GM19238 (cell line): ENCODE results near the gene CYBA.
"Not testable (repeated sequence)": the region's sequence is repeated elsewhere in the genome, so short reads cannot be mapped to it uniquely, and the experiment has no call there.

ENCODE experiments used
- DNase-seq: peaks from one replicate; pipeline ENCODE4 v3.0.0; 2011; ENCODE audit warnings: low spot score; ENCODE audit not compliant: insufficient read length

Gene CYBA

GRCh38 chr16:88686439-88687253, 35.8 kb upstream of the CYBA start, which contains the start of gene SNAI3:
SNAI3 (minus strand) TSS chr16:88686507; CDS start chr16:88686406, 101 bp downstream.
- DNase-seq: peak; percentile 95

DNA sequence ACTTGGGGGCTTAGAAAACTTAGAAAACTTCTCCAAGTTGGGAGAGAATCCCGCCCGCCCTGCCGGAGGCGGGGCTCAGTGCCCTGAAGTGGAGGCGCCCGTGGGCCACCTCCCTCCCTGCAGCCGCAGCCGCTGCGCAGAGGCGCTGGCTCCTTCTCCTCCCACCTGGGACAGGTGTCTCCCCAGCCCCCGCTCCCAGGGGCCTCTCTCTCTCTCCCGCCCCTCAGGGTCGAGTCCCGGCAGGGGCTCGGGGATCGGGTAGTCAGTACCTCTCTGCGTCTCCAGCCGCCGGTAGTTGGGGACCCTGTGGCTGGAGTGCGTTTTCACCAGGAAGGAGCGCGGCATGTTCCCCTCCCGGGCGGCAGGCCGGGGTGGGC, 35.2 kb upstream of the CYBA start:
- DNase-seq: no peak

DNA sequence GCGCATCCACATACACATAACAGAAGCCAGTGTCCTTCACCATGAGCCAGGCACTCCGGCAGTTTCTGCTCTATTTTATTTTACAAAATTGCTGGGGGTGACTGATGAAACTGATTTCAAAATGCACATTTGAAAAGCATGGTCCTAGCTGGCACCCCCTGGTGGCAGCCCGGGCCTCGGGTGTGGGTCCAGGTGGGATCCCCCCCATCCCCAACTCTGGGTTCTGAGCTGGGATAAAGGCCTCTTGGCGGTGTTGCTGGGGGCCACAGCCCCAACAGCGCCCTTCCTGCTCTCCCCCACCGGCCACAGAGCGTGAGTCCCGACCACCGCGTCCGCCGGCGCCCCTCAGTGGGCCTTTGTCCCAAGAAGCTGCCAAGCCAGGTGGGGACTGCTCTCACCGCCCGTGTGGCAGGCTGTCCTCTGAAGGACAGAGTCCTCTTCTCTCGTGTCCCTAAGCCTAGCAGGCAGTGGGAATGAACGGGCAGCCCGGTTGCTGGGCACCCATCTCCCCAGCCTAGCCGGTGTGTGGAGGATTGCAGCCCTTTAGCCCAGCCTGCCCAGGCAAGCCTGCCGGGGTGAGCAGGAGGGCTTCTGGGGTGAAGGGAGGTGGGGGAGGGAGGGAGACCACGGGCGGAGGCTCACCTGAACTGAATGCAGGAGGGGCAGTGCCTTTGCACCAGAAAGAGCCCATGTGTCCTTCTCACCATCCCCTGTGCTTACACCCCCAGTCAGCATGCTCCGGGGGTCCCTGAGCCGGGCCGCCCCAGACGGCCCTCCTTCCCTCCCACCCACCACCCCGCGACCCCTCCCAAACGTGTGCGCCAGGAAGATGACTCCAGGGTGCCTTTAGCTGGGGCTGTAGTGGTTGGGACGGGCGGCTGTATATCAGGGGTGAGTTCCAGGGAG, 34.6 kb upstream of the CYBA start:
- DNase-seq: no peak

DNA sequence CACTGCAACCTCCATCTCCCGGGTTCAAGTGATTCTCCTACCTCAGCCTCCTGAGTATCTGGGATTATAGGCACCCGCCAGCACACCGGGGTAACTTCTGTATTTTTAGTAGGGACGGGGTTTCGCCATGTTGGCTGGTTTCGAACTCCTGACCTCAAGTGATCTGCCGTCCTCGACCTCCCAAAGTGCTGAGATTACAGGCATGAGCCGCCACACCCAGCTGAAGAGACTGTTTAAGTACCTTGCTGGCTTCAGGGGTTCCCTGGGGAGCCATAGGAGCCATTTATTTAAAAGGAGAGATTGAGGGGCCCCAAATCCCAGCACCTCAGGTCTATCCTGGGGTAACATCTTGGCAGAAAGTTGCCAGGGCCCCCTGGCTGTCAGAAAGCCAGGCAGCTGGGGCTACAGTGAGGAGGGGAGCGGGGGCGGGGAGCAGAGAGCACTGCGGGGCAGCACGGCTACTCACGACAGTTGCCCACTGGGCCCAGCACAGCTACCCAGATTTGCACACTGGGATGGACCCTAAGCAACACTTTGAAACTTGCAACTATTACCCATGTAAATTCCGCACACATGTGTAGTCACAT, 33.8 kb upstream of the CYBA start:
- DNase-seq: no peak

DNA sequence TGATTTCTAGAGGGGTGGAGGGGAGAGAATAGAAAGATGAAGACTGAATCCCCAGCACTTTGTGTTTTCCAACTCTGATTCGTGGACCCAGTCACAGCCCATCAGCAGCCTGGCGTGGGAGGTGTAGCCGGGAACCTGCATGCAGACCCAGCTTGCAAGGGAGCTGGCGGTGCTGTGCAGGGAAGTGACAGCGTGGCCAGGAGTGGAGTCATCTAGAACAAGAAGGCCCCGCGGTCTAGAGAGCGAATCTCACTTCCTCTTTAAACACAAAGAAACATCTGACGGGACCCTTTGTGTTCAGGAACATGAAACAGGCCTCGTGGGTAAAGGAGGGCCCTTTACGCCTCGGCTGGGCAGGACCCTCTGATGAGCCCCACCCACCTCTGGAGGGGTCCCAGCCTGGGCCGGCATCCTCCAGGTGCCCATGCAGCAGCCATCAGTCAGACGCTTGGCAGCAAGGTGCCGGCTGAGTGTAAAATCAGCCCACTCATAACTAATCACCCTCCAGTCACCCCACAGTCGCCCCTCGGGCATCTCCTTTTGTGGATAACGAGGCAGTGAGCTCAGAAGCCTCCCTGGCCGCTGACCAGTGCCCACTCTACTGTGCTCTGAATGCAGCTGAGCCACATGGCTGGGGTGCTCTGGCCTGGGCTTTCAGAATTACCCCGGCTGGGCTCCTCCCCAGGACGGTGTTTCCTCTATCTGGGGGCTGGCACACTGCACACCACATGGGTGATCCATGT, 31.0 kb upstream of the CYBA start:
- peak; percentile 91 for DNase-seq

- DNase-seq: no peak
These were observed 30.3 kb upstream of the CYBA start for GRCh38 chr16:88681084-88681680.

GRCh38 chr16:88680554-88681083, 29.8 kb upstream of the CYBA start:
- DNase-seq: no peak

- DNase-seq: no peak
These were observed 27.5 kb upstream of the CYBA start for GRCh38 chr16:88678224-88678979.

DNA sequence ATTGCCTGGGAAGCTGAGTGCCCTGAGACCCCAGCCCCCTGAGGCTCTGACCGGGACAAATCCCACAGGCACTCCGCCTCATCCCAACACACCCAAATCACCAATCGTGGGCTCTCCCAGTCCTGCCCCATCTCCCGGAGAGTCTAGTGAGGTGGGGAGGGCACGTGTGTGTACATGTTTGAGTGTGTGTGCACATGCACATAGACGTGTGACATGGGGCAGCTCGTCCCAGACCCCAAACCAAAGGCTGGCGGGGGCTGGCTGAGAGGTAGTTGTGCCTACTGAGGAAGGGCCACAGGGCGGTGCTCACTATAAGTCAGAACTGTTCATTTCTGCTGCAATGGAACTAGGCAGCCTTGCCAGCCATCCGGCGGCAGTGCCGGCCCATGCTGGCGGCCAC, 26.9 kb upstream of the CYBA start:
- DNase-seq: no peak

DNA sequence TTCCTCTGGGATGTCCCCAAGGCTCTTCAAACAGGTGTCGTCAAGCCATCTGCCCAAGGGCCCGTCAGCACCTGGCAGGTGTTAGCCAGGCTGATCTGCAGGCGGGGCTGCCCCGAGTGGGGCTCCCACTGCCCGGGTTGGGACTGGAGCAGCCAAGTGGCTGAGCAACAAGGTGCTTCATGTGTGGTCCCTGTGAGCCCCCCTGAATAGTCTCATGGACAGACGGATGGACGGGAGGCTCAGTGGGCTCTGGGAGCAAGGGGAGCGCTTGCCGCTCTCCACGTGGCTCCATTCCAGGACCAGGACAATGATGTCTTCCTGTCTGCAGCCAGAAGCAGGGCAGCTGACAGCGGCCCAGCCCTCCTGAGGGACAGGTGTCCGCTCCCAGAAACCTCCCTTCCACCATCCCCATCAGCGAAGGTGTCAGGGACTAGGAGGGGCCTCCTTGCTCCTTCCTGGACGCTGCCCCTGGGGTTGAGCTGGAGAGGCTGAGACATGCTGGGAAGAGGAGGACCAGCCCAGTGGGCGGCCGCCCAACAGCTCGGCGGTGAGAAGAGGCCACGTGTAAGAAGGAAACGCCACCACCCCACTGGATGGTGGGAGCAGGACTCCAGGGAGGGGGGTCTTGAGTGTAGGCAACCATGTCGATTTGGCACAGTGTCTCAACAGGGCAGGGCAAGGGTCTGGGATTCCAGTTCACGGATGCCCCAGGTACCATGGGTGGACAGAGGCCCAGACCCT, 25.8 kb upstream of the CYBA start:
- DNase-seq: no peak

DNA sequence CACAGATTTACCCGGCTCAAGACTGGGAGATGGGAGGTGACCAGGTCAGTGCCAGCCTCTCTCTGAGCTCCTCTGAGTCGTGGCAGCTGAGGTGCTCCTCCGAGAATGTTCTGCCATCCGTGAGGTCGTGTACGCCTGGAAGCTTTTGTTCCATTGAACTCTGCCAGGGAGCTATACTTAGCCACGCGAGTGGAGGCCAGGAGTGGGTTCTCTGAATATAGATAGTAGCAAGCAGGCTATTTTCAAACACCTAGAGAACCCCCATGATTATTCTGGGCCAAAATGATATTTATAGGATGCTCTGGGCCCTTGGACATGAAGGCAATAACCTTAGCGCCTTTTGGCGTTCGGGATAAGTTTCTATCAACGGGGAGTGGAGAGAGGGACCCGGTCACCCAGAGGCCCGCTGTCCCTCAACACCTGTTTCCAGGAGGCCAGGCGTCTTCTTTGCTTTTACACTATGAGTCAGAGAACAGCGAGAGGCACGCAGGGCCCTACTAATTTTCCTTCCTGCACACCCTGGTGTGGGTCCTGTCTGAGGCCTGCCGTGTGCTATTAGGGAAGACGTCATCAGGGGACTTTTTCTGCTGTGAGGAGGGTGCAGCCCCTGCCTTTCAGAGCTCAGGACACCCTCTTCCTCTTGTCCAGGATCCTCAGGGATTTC, 23.0 kb upstream of the CYBA start:
- no peak for DNase-seq

DNA sequence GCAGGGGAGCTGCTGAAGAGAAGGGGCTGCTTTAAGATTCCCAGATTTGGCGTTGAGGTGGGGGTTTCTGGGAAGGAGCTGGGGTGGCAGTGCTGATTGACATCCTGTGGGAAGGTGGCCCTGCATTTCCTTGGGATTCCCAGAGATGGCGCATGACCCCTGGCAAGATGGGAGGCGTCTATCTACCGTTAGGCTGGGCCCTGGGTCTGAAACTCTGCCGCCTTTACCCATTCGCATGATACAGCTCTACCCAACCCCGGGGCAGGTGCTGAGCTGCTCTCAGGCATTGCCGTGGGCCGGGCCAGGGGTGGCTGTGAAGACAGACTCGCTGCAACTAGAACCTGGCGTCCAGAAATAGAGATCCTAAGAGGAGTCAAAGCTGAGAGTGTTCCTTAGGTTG, 21.9 kb upstream of the CYBA start:
- no peak for DNase-seq

DNA sequence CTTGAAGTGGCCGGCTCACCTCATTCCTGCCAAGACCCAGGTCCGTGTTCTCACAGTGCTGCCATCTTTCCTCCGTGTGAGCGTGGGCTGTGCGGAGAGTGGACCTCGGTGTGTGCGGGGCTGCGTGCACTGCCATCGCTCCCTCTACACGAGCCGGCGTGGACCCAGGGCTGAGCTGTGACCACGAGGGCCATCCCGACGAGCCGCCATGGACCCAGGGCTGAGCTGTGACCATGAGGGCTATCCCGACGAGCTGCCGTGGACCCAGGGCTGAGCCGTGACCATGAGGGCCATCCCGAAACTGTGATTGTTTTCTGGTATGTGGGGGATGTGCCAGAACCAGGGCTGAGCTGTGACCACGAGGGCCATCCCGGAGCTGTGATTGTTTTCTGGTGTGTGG, 21.0 kb upstream of the CYBA start:
- DNase-seq: no peak

GRCh38 chr16:88669980-88670379, 19.1 kb upstream of the CYBA start:
- DNase-seq: no peak

GRCh38 chr16:88669493-88669892, 18.6 kb upstream of the CYBA start:
- DNase-seq: not testable (repeated sequence)

DNA sequence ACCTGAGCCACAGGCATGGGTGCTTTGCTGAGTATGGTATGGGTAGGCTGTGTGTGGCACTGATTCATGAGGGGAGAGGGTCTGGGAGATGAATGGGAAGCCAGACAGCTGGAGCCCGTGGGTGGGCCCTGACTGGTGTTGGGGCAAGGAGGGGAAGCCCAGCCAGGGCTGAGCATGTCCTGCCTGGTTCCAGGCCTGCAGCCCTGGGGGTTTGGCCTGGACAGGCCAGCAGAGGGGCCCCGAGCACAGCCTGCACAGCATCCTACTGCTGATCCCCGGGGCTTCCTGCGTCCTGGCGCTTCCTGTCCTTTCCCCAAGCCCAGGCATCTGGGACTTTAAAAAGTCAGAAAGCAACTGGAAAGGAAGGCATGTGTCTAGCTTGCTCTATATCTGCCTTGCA, 16.6 kb upstream of the CYBA start:
- no peak for DNase-seq

GRCh38 chr16:88665570-88665969, 14.7 kb upstream of the CYBA start:
- DNase-seq: no peak

DNA sequence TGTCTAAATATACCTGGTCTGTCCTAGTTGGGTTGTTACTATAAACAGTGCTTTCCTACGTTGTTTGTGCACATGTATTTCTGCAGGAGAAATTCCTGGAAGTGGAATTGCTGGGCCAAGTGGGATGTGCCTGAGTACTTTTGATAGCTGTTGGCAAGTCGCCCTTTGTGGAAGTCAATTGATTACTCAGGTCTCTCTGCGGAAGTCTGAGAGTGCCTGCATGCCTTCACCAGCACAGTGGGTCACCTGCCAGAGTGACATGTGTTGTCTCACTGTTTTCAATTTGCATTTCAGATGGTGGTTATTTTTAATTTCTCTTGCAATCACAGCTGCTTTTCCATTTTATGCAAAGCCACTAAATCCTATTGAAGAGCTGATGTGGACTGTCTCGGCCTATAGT, 14.3 kb upstream of the CYBA start:
- no peak for DNase-seq
